Stimulated activated CD8-positive, alpha-beta memory T cell treated with anti-CD3 and anti-CD28 coated beads, Interleukin-15, amount 100 ng/mL, for 1 hour (primary cell): ENCODE data around the gene DACH1.
"Not testable (repeated sequence)": the region's sequence is repeated elsewhere in the genome, so short reads cannot be mapped to it uniquely, and the experiment has no call there.

ENCODE experiments used
- DNase-seq: peaks from one replicate; pipeline ENCODE4 v3.0.0-alpha.2; 2020; ENCODE audit warnings: low read depth

Gene DACH1

DNA sequence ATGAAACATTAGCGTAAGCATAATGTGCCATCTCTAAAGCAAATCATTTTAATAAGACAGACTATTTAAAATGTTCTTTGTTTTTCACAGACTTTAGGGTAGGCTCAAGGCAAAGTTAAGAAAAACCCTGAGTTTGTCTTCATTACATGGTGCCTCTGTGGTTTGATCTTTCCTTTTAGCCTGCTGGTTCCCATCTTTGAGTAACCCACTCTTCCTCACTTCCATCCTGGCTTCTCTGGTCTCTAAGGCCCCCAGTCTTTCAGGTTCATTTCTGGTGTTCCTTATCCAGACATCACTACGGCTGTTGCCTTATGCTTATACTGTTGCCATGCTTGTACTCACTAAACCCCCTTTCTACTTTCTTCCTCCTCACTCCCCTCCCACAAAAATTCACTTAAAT, 38.4 kb downstream of the DACH1 start:
- no peak for DNase-seq

DNA sequence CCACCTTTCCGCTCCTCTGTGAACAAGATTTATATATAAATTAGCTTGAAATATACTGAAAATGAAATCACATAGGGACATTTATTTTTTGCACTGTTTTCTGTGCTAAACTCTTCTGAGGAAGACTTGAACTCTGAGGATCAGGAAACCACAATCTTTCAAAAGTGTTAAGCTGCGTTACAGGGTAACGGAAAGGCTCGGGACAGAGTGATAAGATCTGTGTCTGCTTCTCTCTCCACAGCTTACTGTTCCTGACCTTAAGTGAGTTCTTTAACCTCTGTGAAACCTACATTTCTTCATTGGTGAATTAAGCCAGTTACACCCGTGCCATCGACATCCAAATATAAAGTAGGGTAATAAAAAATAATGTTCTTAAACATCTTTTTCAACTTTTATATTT, 38.9 kb downstream of the DACH1 start:
- DNase-seq: no peak

DNA sequence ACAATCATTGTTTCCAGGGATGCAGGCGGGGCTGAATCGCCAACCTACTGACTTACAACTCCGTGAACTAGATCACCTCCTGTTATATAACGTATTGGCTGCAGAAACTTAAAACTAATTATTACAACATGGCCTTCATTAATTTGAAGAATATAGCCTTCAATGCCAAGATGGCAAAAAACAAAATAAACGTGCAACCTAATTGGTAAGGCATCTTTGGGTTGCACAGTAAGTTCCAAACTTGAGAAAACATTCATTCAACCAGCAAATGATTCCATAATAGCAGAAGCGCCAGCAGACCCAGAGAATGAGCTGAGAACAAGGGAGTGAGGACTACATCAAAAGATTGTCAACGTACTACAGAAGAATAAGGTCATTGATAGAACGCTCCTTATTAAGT, 39.8 kb downstream of the DACH1 start:
- no peak for DNase-seq

DNA sequence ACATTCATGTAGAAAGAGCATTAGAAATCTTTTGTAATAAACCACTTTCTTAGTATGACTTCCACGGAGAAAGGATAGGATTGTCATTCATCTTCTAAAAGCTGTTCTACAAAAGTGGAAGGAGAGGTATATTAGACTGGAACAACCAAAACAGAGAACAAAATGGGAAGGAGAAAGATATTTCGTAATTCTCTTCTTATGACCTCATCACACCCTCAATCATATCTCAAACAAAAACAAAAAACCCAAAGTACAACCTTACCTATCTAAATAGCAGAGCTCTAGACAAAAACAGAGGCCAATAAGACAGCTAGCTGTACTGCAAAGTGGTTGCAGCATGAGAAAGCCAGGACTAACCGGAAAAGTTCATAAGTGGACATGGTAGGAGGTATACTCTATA, 46.3 kb downstream of the DACH1 start:
- no peak for DNase-seq

DNA sequence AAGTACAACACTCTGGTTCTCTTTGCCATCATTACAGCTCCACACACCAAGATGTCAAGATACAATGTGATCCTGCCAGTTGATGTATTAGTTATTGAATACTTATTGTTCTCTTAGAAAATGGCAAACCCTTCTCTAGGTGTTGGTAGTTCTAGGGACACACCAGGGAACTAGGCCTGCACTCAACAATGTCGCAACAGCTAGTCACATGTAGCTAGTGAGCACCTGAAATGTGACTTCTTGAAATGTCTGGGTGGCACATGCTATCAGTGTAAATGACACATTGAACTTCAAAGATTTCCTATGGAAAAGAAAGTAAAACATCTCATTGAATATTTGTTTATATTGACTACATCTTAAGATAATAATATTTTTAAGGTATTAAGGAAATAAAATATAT, 49.7 kb downstream of the DACH1 start:
- no peak for DNase-seq

DNA sequence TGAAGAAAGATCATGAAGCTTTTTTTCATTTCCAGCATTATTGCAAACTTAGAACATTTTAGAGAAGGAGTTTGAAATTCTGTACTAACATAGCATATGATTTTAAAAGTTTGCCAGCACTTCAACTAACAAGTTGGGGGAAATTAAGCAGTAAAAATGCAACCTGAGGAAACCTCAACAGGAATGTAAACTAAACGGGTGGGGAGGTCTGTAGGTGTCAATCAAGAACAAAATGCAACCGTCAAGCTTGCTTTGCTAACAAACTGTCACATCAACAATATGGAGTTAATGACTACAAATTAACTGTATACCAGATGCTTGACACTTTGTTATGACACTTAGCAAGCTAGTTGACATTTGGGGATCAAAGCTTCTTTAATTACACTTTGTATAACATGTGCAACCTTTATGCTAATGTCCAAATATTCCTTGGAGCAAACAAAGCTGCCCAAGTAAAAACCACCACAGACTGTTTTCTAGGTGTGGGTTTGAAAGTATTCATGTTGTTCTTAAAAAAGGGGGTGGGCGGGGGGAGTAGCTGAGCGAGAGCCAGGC, 52.1 kb downstream of the DACH1 start:
- no peak for DNase-seq

DNA sequence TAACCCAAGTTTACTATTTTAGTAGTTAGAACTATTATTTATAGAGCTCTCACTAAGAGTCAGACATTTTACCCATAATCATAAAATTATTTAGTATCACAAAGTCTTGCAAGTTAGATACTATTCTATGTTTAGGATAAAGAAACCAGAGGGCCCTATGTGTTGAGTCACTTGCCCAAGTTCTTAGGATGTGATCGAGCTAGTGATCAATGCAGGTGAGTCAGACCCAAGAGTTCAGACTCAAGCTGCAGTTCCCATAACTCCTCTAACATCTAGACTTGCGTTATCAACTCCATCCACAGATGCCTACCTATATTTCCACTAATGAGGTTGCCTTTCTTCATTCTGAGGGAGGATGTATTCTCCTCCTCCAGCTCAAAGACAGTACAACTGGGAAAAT, 53.8 kb downstream of the DACH1 start:
- DNase-seq: no peak

DNA sequence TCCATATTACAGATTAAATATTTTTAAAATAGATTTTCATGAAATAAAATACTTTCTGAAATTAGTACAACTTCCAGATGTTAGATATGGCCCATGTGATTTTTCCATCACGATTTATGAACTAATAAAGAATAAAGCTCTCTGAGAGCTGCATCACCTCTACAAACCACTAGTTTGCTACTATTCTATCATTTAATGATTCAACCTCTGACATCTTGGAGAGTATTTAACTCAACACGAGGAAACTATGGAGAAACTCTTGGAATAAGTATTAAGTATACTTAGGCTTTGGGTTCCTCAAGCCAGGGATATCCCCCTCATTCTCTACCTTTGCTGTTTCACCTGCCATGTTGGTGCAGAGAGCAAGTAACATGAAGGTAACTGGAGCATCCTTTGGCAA, 55.7 kb downstream of the DACH1 start:
- DNase-seq: no peak

DNA sequence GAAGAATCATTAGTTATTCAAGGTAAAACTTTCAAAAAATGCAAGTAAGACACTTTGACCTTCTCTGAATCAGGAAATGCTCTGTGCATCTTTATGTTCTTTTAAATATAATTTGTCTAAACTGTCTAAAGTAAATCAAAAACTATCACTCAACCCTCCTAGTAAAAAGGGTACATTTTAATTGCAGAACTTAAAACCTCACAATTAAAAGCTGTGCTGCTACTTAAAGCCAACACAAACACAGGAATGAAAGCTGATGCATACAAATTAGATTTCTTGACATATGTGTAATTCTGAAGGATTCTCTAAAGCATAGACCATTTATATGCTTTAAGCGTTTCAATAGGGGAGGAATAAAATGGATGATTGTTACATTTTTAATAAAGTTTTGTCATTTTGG, 58.3 kb downstream of the DACH1 start:
- no peak for DNase-seq

DNA sequence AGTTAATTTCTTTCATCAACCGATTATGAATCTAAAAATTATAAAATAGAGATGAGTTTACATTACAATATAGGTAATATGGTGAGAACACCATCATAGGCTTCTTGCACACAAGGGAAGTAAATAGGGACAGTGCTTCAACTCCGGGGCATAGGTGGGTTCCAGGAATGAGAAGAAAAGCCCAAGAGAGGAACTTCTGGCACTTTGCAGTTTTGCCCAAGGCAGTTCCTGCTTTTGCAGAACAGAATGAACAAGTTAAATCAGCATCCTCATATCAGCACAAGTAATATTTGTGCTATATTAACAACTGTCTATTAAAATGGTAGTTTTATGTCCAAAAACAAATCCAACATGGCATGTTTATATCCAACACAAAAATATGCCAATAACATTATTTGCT, 60.1 kb downstream of the DACH1 start:
- no peak for DNase-seq

DNA sequence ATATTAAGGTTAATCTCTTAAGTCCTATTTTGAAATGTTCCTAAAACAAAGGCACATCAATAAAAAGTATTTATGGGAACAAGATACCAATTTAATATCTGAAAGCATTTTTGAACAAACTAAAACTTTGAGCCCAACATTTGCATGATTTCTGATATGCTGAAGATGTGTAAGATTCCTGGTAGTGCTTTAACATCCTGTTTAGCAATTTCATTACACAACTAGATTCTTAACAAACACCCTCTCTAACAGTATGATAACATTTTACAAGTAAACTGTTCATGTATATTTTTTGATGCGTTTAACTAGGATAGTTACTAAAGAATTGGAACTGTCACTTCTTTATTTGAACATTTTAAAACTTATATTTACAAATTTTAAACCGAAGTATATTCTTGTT, 63.9 kb downstream of the DACH1 start:
- DNase-seq: no peak

DNA sequence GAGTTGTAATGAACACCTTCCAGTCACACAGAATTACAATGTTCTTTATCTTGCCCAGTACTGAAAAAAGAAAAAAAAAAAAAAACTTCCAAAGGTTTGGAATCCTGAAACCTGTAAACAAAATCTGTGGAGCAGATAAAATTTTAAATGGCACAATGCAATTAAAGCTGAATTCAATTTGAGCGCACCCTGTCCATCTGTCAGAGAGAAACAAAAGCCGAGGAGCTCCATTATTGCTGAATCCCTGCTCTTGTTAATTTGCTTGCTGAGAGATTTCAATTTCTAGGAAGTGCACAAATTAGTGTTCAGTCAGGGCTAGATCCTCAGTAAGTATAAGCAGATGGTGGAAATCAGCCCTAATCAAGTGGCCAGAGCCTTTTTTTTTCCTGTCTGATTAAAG, 65.2 kb downstream of the DACH1 start:
- DNase-seq: no peak

DNA sequence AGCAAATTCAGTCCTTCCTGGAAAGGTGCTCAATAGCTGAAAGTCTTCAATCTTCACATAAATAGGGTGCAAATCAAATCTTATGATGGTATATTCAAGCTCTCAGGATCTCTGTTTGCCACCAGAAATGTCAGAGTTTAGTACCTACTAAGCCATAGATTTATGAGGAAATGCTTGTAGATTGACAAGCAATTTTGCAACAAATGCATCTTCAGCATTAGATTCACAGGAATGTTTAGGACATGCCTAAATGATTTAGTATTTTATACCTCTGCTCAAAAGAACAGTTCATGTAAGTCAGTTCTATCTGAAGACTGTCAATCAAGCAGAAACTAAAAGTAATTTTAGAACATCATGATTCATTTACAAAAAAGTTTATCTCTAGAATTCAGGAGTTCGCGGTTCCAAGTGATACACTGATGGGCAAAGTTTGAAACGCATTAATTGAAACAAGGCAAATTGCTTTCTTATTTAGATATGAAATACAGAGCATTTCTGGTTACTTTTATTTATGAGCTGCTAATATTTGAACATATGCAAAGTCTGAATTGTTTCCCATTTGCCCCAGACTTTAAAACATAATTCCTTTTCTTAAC, 65.7 kb downstream of the DACH1 start:
- DNase-seq: no peak

DNA sequence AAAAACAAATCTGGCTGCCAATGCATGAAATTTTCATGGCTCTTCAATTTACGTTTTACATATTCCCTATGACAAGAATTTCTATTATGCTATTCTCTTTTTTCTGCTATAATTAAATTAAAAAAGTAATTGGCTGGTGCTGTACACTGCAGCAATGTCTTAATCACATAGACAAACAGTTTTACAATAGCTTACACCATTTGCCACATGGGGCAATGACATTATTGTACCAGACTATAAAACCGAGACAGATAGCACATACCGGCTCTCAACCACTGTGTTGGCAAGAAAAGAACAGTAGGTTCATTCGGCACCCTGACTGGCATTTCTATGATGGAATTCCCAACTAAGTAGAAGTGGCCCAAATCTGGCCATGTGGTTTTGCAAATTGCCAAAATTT, 67.7 kb downstream of the DACH1 start:
- no peak for DNase-seq

DNA sequence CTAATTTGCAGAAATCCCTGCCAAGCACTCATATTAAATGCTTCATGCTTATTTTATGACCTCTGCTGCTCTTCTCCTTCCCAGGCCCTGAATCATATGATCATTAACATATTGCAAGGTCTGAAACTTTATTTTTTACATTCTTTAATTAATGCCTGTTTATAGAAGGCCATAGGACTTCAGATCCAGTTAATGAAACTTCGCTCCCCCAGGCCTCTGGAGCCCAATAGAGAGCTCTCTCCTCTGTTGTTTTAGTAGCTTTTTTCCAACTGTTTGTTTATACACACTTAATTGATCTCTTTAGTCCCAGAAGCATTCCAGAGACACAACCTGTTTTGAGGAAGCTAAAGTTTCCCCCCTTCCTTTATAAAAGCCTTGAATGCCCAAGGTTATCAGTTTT, 68.3 kb downstream of the DACH1 start:
- no peak for DNase-seq

DNA sequence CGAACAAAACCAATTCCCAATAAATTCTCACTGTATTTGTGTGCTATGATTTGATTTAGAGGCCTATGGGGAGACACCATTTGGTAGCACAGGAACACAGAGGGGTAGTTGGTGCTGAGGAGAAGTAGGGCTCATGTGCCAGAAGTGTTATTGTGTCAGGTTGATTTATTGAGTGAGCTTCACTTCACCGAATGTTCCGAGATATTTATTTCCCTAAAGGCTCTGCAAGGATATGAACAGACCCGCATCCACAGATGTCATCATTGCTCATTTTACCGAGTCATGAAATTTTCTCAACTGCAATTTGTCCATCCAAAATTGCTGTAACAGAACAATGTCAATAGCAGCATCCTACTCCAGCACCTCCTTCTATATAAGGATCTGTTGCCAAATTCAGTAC, 69.5 kb downstream of the DACH1 start:
- DNase-seq: no peak

DNA sequence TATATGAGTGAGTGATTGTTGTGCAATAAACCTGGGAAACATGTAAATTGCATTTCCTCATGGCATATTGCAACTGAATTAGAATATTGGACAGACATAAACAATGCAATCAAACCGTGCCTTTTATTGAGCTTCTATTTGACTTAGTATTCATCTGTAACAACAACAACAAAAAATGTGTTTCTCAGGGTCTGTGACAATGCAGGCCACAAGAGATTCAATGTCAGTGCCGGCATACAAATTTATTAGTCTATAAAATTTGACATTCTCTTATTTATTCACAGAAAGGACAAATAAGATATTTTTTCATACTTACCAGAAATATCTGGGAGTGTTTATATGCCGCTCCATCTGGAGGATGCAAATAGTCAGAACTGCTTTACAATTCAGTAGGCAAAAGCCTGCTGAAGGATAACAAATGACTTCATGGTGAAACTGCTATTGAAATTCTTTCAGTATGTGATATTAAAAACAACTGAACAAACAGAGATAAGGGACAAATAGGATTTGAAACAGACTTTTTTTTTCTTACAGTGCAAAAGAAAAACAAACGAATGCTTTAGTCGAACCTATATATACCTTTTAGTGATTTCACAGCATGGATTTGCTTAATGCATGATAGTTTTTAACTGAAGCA, 77.2 kb downstream of the DACH1 start:
- DNase-seq: no peak

DNA sequence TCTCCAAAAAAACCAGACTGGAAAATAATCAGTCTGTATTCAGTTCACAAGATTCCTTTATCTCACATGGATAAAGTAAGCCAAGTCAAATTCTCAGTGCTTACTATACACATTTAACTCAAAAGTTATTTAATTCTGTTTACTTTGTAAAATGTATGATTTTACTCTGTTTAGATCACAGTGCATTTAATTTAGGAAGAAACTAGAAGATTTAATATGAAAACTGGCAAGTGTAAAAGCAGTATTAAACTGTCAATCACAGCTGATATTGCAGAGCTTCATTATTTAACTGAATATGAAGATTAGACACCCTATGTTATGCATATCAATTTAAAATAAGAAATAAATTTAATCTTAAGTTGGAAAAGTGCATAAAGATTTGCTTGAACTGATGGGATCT, 78.0 kb downstream of the DACH1 start:
- no peak for DNase-seq

DNA sequence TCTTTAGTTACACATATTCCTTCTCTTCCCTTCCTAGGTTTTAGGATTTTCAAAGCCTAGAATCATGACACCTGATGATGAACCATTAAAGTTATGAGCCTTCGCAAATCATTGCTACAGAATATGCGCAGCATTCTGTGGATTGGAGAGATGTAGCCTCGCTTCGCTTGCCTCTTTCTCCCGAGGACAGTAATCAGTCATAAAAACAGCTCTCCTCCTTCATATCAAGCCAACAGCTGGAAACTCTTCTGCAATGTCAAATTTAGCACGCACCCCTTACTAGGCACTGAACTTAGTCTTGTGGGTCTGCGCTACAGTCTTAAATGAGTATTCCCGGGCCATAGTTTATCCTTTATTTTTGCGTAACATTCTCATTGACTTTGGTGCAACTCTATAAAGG, 79.6 kb downstream of the DACH1 start:
- DNase-seq: no peak

DNA sequence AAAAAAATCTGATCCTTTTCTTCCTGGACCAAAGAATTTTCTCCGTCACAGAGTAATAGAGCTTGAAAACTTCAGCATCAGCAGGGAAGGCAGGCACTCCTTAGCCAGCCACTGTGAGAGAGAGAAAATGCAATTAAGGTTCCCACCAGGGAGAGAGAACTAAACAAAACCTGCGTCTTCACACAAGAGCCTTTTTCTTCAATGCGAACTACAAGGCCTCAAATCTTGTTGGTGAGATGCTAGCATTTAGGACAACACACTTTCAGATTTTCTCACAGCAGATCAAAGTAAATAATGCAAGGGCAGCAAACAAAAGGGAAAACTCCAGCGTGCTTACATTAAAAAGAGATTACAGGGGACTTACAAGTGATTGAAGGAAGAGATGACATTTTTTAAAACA, 80.1 kb downstream of the DACH1 start:
- no peak for DNase-seq

DNA sequence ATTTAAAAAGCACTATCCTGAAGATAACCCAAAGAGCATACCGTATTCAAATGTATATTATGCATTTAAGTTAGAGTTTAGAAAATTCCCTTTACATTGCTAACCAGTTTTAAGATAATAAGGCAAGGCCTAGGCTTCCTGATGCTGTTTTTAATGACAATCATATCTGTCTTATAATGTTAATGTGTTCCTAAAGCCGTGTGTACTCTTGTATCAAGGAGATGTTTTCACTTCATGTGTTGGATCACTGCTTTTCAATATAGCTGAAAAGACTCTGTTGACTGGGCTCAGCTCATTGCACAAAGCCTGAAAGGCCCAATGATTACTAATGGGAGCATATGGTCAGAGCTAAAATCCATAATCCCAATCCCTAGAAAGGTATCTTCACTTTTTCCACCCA, 81.6 kb downstream of the DACH1 start:
- DNase-seq: no peak

DNA sequence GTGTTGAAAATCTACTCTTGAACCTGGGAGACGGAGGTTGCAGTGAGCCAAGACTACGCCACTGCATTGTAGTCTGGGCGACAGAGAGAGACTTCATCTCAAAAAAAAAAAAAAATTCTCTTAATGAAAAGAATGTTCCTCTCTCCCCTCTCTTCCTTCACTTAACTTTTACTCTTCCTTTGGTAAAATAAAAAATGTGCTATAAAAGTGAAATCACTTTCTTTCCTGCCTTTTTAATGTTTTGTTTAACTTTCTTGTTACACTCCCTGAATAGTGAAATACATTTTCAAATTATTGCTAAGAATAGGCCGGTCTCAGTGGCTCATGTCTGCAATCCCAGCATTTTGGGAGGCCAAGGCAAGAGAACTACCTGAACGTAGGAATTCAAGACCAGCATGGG, 86.5 kb downstream of the DACH1 start:
- DNase-seq: no peak

DNA sequence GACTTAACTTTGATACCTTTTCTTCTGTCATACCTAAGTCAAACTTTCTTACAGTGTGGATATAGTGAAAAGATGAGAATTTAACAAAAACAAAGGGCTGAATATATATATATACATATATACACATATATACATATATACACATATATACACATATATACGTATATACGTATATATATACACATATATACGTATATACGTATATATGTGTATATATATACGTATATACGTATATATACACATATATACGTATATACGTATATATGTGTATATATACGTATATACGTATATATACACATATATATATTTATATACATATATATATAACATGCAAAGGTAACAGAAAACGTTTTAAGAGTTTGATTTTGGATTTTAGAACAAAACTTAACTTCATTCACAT, 88.0 kb downstream of the DACH1 start:
- DNase-seq: not testable (repeated sequence)

DNA sequence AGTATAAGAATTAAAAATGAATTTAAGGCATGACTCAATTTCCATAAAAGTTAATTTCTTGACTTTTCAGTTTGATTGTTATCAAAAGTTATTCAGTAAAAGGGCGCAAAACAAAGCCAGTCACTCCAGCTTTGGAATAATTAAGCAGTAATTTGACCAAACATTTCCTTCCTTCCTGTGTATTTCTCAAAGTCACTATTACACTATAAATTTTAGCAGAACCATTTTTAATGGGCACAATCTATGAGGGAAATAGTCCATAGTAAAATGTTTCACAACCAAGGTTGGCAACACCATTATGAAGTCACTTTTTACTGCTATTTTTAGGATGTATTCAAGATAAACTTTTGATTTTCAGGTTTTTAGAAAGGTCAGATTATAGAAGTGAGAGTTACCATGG, 91.0 kb downstream of the DACH1 start:
- DNase-seq: no peak
